Measurements from ENCODE around the gene GPI. TPM values are rescaled to one million over a fixed set of nuclear protein-coding genes. Genes with fewer than 3 reads are reported as not detected.

GPI gene
- total and polyA plus RNA-seq, 2 of the 13 experiments (the other 11 are each of a cell fraction or from before 2014, with no cell fraction given) = 147 to 167 TPM

DNA sequence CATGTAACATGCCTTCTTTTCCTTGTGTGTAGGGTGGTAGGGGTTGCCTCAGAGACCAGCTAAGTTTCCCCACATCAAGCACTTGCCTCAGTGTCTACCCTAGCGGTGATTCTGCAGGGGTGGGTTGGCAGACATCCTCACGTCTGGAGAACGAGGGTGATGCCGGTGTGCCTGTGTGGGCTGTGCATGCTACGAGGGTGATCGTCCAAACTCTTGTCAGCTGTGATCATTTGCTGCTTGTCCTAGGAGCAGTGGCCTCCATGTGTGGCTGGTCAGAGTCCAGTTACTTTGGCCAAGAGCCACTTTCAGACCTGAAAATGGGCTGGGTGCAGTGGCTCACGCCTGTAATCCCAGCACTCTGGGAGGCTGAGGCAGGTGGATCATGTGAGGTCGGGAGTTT, 5.1 kb downstream of the GPI start (continued):
- TF ChIP-seq SRF (IDR thresholded peaks at IDR 0.05; ENCODE audit: low read depth, low read length) (peak; percentile 61; the same call in 1 of the 2 replicates), HNF4A (CRISPR knock-in tag; IDR thresholded peaks at IDR 0.05) (peak; percentile 46; the same call in 1 of the 2 replicates), TBX2 (CRISPR knock-in tag; IDR thresholded peaks at IDR 0.05; ENCODE audit: borderline replicate concordance) (no peak), ZNF703 (CRISPR knock-in tag; IDR thresholded peaks at IDR 0.05; ENCODE audit: borderline replicate concordance) (no peak), NR2F1 (CRISPR knock-in tag; IDR thresholded peaks at IDR 0.05) (no peak), ZNF776 (CRISPR knock-in tag; IDR thresholded peaks at IDR 0.05) (no peak), FOXC1 (CRISPR knock-in tag; IDR thresholded peaks at IDR 0.05; ENCODE audit: borderline replicate concordance) (no peak), ZBTB3 (CRISPR knock-in tag; IDR thresholded peaks at IDR 0.05; ENCODE audit: borderline replicate concordance, low read depth) (no peak), ZNF782 (CRISPR knock-in tag; IDR thresholded peaks at IDR 0.05; ENCODE audit: borderline replicate concordance) (no peak), BRF2 (CRISPR knock-in tag; IDR thresholded peaks at IDR 0.05) (no peak), ZNF629 (CRISPR knock-in tag; conservative IDR thresholded peaks at IDR 0.05) (peak; percentile 47), ZNF775 (CRISPR knock-in tag; IDR thresholded peaks at IDR 0.05; ENCODE audit: borderline replicate concordance) (no peak)
- TF ChIP-seq, protein P1, sequence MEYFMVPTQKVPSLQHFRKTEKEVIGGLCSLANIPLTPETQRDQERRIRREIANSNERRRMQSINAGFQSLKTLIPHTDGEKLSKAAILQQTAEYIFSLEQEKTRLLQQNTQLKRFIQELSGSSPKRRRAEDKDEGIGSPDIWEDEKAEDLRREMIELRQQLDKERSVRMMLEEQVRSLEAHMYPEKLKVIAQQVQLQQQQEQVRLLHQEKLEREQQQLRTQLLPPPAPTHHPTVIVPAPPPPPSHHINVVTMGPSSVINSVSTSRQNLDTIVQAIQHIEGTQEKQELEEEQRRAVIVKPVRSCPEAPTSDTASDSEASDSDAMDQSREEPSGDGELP (IDR thresholded peaks at IDR 0.05; ENCODE audit: borderline replicate concordance, low read depth) = peak; percentile 45; the same call in 1 of the 2 replicates
- TF ChIP-seq, protein P2, sequence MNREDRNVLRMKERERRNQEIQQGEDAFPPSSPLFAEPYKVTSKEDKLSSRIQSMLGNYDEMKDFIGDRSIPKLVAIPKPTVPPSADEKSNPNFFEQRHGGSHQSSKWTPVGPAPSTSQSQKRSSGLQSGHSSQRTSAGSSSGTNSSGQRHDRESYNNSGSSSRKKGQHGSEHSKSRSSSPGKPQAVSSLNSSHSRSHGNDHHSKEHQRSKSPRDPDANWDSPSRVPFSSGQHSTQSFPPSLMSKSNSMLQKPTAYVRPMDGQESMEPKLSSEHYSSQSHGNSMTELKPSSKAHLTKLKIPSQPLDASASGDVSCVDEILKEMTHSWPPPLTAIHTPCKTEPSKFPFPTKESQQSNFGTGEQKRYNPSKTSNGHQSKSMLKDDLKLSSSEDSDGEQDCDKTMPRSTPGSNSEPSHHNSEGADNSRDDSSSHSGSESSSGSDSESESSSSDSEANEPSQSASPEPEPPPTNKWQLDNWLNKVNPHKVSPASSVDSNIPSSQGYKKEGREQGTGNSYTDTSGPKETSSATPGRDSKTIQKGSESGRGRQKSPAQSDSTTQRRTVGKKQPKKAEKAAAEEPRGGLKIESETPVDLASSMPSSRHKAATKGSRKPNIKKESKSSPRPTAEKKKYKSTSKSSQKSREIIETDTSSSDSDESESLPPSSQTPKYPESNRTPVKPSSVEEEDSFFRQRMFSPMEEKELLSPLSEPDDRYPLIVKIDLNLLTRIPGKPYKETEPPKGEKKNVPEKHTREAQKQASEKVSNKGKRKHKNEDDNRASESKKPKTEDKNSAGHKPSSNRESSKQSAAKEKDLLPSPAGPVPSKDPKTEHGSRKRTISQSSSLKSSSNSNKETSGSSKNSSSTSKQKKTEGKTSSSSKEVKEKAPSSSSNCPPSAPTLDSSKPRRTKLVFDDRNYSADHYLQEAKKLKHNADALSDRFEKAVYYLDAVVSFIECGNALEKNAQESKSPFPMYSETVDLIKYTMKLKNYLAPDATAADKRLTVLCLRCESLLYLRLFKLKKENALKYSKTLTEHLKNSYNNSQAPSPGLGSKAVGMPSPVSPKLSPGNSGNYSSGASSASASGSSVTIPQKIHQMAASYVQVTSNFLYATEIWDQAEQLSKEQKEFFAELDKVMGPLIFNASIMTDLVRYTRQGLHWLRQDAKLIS (CRISPR knock-in tag; IDR thresholded peaks at IDR 0.05) = no peak
- TF ChIP-seq, protein P3, sequence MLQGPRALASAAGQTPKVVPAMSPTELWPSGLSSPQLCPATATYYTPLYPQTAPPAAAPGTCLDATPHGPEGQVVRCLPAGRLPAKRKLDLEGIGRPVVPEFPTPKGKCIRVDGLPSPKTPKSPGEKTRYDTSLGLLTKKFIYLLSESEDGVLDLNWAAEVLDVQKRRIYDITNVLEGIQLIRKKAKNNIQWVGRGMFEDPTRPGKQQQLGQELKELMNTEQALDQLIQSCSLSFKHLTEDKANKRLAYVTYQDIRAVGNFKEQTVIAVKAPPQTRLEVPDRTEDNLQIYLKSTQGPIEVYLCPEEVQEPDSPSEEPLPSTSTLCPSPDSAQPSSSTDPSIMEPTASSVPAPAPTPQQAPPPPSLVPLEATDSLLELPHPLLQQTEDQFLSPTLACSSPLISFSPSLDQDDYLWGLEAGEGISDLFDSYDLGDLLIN (CRISPR knock-in tag; IDR thresholded peaks at IDR 0.05; ENCODE audit: borderline replicate concordance) = no peak
